Choroid plexus epithelial cell (primary cell): Measurements from ENCODE around the gene AIF1.

Experiments
- DNase-seq: peaks from one replicate; pipeline ENCODE4 v3.0.0-alpha.2; 2010; ENCODE audit warnings: low read depth
- H3K4me3 ChIP-seq: 2 replicates; pipeline ENCODE4 v1.5.1; 2011; ENCODE audit warnings: low read depth, mild to moderate bottlenecking, control low read depth, low read length, moderate library complexity
- TF ChIP-seq, protein P1 (sequence below): conservative IDR thresholded peaks from 2 replicates; pipeline ENCODE4 v1.5.1; 2011; ENCODE audit warnings: low read depth, mild to moderate bottlenecking, control low read depth, inconsistent platforms, low read length, moderate library complexity

The AIF1 gene

DNA sequence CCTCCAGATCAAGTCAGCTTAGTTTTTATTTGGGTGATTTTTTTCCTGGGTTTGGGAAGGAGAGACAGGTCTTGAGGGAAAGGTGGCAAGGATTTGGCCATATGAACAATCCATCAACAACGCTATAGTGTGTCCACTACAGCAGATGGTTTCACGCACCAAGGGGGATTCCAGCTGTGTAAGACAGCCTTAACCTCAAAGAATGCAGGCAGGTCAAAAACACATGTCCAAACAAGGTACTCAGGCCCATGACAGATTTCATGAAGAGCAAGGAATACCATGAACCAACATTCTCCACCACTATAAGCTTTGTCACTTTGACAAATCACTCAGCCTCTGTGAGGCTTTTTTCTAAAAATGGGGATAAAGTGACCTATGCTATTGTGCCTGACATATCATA lies 2.0 kb downstream of the AIF1 start:
- H3K4me3 ChIP-seq: no peak overlapping the region
- DNase-seq: peak; percentile 41
- TF ChIP-seq, protein P1, sequence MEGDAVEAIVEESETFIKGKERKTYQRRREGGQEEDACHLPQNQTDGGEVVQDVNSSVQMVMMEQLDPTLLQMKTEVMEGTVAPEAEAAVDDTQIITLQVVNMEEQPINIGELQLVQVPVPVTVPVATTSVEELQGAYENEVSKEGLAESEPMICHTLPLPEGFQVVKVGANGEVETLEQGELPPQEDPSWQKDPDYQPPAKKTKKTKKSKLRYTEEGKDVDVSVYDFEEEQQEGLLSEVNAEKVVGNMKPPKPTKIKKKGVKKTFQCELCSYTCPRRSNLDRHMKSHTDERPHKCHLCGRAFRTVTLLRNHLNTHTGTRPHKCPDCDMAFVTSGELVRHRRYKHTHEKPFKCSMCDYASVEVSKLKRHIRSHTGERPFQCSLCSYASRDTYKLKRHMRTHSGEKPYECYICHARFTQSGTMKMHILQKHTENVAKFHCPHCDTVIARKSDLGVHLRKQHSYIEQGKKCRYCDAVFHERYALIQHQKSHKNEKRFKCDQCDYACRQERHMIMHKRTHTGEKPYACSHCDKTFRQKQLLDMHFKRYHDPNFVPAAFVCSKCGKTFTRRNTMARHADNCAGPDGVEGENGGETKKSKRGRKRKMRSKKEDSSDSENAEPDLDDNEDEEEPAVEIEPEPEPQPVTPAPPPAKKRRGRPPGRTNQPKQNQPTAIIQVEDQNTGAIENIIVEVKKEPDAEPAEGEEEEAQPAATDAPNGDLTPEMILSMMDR: no peak

DNA sequence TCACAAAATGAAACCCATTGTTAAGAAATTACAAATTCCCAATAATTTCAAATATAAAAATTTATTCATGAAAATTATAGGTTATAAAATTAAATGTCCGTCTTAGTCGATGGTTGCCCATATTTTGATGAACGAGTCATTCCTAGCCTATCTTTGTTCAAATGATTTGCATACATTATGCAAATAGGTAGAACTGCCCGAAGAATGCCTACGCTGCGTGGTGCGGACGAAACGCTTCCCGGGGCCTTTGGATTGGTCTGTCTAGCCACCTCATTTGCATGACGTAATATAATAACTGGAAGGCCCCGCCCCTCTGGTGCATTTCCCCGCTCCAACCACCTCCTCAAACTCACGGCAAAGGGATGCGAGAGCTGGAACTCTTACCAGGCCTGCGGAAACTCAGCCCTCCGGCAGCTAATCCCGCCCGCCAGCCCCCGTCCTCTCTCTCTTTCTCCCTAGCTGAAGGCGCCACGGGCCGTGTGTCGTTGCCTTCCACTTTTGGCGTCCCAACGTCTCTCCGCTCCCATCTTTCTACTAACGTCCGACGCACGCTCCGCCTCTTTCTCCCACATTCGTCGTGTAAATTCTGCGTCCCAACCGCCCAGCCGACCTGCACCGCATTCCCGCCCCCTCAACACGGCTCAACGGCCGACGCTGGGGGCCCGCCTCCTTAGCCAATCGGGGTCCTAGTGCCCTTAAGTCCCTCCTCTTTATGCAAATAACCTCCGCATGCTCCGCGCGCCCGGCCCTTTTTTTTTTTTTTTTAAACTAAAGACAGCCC lies 5.0 kb downstream of the AIF1 start:
- DNase-seq: peak; percentile 100
- TF ChIP-seq, protein P1: no peak
- peak overlapping the region; percentile 95 for H3K4me3 ChIP-seq

DNA sequence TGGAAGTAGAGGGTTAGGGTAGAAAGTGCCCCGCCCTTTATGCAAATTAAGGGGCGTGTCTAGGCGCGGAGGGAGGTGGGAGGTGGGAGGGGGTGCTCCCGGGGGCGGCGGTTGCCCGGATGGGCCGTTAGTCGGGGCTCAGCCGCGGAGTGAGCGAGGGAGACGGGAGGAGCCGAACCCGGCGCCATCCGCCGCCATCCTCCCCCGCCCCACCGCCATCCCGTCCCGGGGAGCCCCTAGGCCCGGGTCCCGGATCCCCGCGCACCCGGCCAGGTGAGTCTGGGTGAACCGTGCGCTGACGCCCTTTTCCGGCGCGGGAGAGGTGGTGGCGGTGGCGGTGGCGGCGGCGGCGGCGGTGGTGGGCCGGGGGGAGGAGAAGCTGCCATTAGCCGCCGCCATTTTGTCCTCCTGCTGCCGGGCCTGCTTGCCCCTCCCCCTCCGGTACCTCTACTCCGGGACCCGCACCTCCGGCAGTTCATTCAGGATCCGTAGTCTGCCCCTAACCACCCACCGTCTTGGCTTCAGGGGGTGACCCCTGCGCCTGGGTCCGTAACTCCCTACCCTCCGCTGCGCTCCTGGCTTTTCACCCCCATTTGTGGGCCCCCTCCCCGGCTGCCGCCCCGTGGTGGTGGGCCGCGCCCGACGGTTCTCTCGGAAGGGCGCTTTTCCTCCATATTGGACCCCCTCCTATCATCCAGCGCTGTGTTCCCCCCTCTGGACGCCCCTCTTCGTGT lies 5.7 kb downstream of the AIF1 start, which contains the start of gene PRRC2A:
PRRC2A (plus strand) TSS at position 130 of the 734 bp plus-strand sequence. CDS start 2,075 bp downstream, outside the sequence.
- peak within 1 kb of the TSS; percentile 95 for H3K4me3 ChIP-seq
- TF ChIP-seq, protein P1: no peak
- peak; percentile 57 for DNase-seq

DNA sequence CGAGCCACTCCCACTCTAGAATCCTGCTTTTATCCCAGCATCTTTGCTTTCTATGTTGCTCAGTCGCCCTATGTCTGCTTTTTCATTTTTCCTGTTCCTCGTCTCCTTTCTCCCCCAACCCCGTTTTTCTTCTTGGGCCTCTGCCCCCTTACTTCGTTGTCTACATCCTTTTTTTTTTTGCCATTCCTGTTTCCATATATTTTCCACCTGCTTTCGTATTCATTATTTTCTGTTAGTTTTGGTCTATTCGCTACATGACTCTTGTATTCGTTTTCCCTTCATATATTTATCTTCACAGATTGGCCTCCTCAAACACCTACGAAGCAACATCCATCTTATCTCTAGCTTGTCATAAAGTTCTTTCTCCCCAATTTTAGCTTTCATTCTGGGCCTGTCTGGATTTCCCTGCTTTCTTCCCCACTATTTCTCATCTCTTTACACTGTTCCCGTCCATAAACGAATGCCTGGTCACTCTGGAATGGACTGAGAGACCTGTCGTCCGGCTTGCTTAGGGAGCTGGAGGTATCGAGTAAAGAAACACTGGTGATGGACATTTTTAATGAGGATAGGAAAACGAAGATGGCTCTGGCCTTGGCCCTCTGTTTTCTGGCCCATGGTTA lies 6.4 kb downstream of the AIF1 start:
- TF ChIP-seq, protein P1: no peak
- no peak for DNase-seq
- peak overlapping the region; percentile 95 for H3K4me3 ChIP-seq

DNA sequence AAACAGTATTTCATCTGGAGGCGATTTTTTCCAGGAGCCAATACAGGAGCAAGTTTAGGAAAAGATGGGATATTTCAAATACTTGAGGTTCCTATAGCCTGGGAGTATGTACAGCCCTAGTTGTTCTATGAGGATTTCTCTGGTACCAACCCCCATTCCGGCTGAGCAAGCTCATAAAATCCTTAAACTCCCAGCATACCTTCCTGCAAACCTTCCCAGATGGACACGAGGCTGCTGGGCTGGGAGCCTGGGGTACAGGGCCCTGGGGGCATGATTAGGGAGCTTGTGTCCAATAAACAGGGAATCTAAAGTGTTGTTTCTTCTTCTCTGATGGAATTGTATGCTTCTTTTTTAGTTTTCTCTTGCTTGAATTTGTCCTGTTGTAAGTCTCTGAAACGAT lies 7.0 kb downstream of the AIF1 start:
- TF ChIP-seq, protein P1: no peak
- peak overlapping the region; percentile 95 for H3K4me3 ChIP-seq
- DNase-seq: no peak

DNA sequence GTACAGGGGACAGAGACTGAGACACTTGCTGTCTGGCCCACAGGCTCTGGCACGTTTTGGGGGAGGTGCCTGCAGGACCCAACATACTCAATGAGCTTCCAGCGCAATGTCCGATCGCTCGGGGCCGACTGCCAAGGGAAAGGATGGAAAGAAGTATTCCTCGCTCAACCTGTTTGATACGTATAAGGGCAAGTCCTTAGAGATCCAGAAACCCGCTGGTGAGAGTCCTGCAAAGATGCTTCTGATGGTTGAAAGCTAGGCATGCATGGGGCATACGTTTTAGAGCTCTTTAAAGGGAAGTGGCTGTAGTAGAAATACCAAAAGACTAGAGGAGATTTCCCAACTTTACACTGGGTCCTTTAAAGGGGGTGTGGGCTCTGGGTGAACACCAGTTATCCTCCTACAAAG lies 7.7 kb downstream of the AIF1 start:
- no peak for DNase-seq
- TF ChIP-seq, protein P1: no peak
- H3K4me3 ChIP-seq: no peak overlapping the region
